HepG2 (cell line): Measurements from ENCODE around the gene CACNA1C. TPM values are rescaled to one million over a fixed set of nuclear protein-coding genes. Genes with fewer than 3 reads are reported as not detected.

Source experiments
- ATAC-seq: fragments of 200-7000 bp; cut with Tn5 transposase; 3 replicates; pipeline ENCODE4 v1.9.1; 2020; ENCODE audit warnings: mild to moderate bottlenecking, moderate library complexity
- BruUV-seq: library from RNA; stranded (reverse); fragments of 400-500 nt; replicated peaks from 2 replicates; lab custom pipeline; 2021; lab: Mats Ljungman, UMichigan
- CTCF ChIA-PET: fragments of 300-600 bp; formaldehyde crosslinking; extraction: SDS; loops from one replicate; lab custom pipeline; 2021; ENCODE audit warnings: low total read pairs, inconsistent platforms, low intra/inter-chr PET ratio; lab: Yijun Ruan, JAX
- POLR2A ChIA-PET: fragments of 350-600 bp; sonication (Branson Sonifier 250); formaldehyde crosslinking; loops from one replicate; lab custom pipeline; 2020; ENCODE audit warnings: antibody characterized with exemption, inconsistent platforms; lab: Yijun Ruan, JAX
- DNase-seq: peaks from one replicate; pipeline ENCODE4 v3.0.0-alpha.2; 2015; ENCODE audit warnings: low spot score
- FAIRE-seq: peaks from 3 replicates; lab custom pipeline; 2011; peaks lifted over from hg19 to GRCh38; lab: Jason Lieb, UNC
- H2AFZ ChIP-seq: one replicate; pipeline ENCODE4 v1.6.1; 2011; ENCODE audit warnings: low read length, inconsistent platforms
- H3K27ac ChIP-seq: fragments of 300-600 bp; 3 replicates; pipeline ENCODE4 v1.8.0; 2011; ENCODE audit warnings: mixed run types, mild to moderate bottlenecking, mixed read lengths, low read length, inconsistent platforms; ENCODE audit not compliant: insufficient read depth; ENCODE audit errors: extremely low read length
- H3K27me3 ChIP-seq, 2 experiments: fragments of 200-600 bp in 1 of 2; 2 replicates in 1 of 2; 3 replicates in 1 of 2; pipeline versions ENCODE4 v1.6.0 to v1.8.0; 2011; ENCODE audit warnings: low read length in 2 of 2, mild to moderate bottlenecking in 2 of 2, moderate library complexity in 2 of 2, inconsistent platforms in 1 of 2; ENCODE audit not compliant: insufficient read depth in 2 of 2, control insufficient read depth in 1 of 2
- H3K36me3 ChIP-seq, 2 experiments: fragments of 200-600 bp in 1 of 2; replicated peaks in 1 of 2; 2 replicates in 1 of 2; 3 replicates in 1 of 2; pipeline versions ENCODE4 v1.5.1 to v1.8.0; 2011; ENCODE audit warnings: low read length in 2 of 2, inconsistent platforms in 1 of 2; ENCODE audit not compliant: insufficient read depth in 2 of 2, control insufficient read depth in 1 of 2
- H3K4me1 ChIP-seq: 2 replicates; pipeline ENCODE4 v1.5.1; 2012; ENCODE audit warnings: low read length, inconsistent platforms; ENCODE audit not compliant: insufficient read depth
- H3K4me2 ChIP-seq: 2 replicates; pipeline ENCODE4 v1.6.0; 2011; ENCODE audit warnings: low read depth, low read length, inconsistent platforms
- H3K4me3 ChIP-seq, 3 experiments: fragments of 200-600 bp in 1 of 3; sonication (generic), shearing (Covaris generic) in 1 of 3; replicated peaks in 1 of 3; 2 replicates each; pipeline ENCODE4 v1.5.1; 2011 to 2016; ENCODE audit warnings: low read length in 3 of 3, inconsistent platforms in 2 of 3, low read depth in 2 of 3, mild to moderate bottlenecking in 2 of 3, control low read depth in 1 of 3, mixed read lengths in 1 of 3; ENCODE audit not compliant: insufficient read depth in 1 of 3
- H3K79me2 ChIP-seq: one replicate; pipeline ENCODE4 v1.6.1; 2011; ENCODE audit warnings: low read length, inconsistent platforms; ENCODE audit not compliant: insufficient read depth
- H3K9ac ChIP-seq: 2 replicates; pipeline ENCODE4 v1.6.0; 2011; ENCODE audit warnings: mild to moderate bottlenecking, low read depth, low read length, inconsistent platforms; ENCODE audit not compliant: insufficient read depth
- H3K9me3 ChIP-seq: 2 replicates; pipeline ENCODE4 v1.5.1; 2012; ENCODE audit warnings: mild to moderate bottlenecking, low read length
- H4K20me1 ChIP-seq: 2 replicates; pipeline ENCODE4 v1.6.0; 2011; ENCODE audit warnings: inconsistent platforms, mild to moderate bottlenecking, low read length, moderate library complexity; ENCODE audit not compliant: insufficient read depth
- NFYC ChIP-seq: IDR thresholded peaks from 2 replicates; pipeline ENCODE4 v1.6.1; 2016; ENCODE audit warnings: missing genetic modification reagents, missing compliant biosample characterization
- NPAS2 ChIP-seq: sonication (generic); formaldehyde crosslinking; IDR thresholded peaks from 2 replicates; pipeline ENCODE4 v1.8.0; 2022; ENCODE audit warnings: mild to moderate bottlenecking, missing genetic modification reagents, borderline replicate concordance
- ONECUT2 ChIP-seq: sonication (generic); formaldehyde crosslinking; IDR thresholded peaks from 2 replicates; pipeline ENCODE4 v1.4.0; 2020; ENCODE audit warnings: missing genetic modification reagents
- TCF7L2 ChIP-seq: IDR thresholded peaks from 2 replicates; pipeline ENCODE4 v1.6.1; 2011; ENCODE audit warnings: mild to moderate bottlenecking, low read depth, low read length, moderate library complexity
- U2AF2 ChIP-seq: fragments of 200-400 bp; formaldehyde crosslinking; IDR thresholded peaks from 2 replicates; pipeline ENCODE4 v1.6.1; 2017; ENCODE audit warnings: low read depth, mild to moderate bottlenecking, low read length
- ZNF674 ChIP-seq: sonication (generic); formaldehyde crosslinking; IDR thresholded peaks from 2 replicates; pipeline ENCODE4 v1.5.0; 2020; ENCODE audit warnings: low read depth, mild to moderate bottlenecking, missing genetic modification reagents
- ZXDC ChIP-seq: sonication (generic); formaldehyde crosslinking; IDR thresholded peaks from 2 replicates; pipeline ENCODE4 v1.5.0; 2020; ENCODE audit warnings: mild to moderate bottlenecking, missing genetic modification reagents
- WGBS: methylation state at CpG from one replicate; pipeline ENCODE4 v1.1.6; 2017; ENCODE audit warnings: low lambda C conversion rate; 5-methylcytosine and 5-hydroxymethylcytosine counted together
- in situ Hi-C: cut with HindIII; loops from 2 replicates; pipeline ENCODE4 v1.10.0; 2017; ENCODE audit warnings: low pct_unique_long_range_greater_than_20kb; ENCODE audit not compliant: extremely low pct_ligation_motif_present
- intact Hi-C: fragments of 100-400 bp; cut with micrococcal nuclease; formaldehyde crosslinking; loops from one replicate; pipeline ENCODE4 v1.10.0; 2022; ENCODE audit not compliant: unreplicated experiment
- polyA plus RNA-seq, 8 experiments: library from polyadenylated mRNA; depleted of rRNA in 3 of 8; stranded (reverse) in 7 of 8; unstranded in 1 of 8; fragments of >200 nt; fragmentation: Illumina TruSeq in 4 of 8; extraction: Trizol in 4 of 8; gene quantifications; 2 replicates each; pipeline versions ENCODE4 v1.2.1 to v1.2.3, GENCODE V29; 2011 to 2016; ENCODE audit warnings: low read depth in 4 of 8, missing spikeins in 1 of 8, mixed read lengths in 1 of 8; ENCODE audit not compliant: insufficient read depth in 1 of 8
- total RNA-seq, 5 experiments: library from RNA; depleted of rRNA; stranded (reverse); fragments of >200 nt; fragmentation: Illumina TruSeq; extraction: Trizol; gene quantifications; 2 replicates each; pipeline ENCODE4 v1.2.3, GENCODE V29; 2016; ENCODE audit warnings: low read depth in 1 of 5
- TF ChIP-seq, protein P1 (sequence below): sonication (generic); formaldehyde crosslinking; IDR thresholded peaks from 2 replicates; pipeline ENCODE4 v1.8.0; 2022; ENCODE audit warnings: missing genetic modification reagents, mild to moderate bottlenecking, moderate library complexity, borderline replicate concordance
- TF ChIP-seq, protein P2 (sequence below): sonication (generic); formaldehyde crosslinking; IDR thresholded peaks from 2 replicates; pipeline ENCODE4 v1.4.0; 2020; ENCODE audit warnings: mild to moderate bottlenecking, missing genetic modification reagents

Gene CACNA1C
- total and polyA plus RNA-seq, 2 of the 13 experiments (the other 11 are each of a cell fraction or from before 2014, with no cell fraction given) = not detected

- CTCF ChIA-PET = no interaction called here
Measured at GRCh38 chr12:2555487-2556082, 502.8 kb downstream of the CACNA1C start.

More at GRCh38 chr12:2555487-2556082, 502.8 kb downstream of the CACNA1C start:
- Histone ChIP-seq H4K20me1 (no peaks in the 10 kb centered on the region), H2AFZ (no peak overlapping the region), H3K4me1 (no peaks in the 10 kb centered on the region), H3K4me2 (no peak overlapping the region), H3K9ac (no peak overlapping the region), H3K36me3 (no peaks in the 10 kb centered on the region), H3K79me2 (no peaks in the 10 kb centered on the region), H3K9me3 (no peaks in the 10 kb centered on the region), H3K27ac (no peak overlapping the region), H3K4me3 (no peak overlapping the region), H3K27me3 (peaks cover 6 to 77% of the 10 kb centered on the region in 2 experiments)
- BruUV-seq = no TSS peak
- 41% methylated on average over 12 of the region's 19 CpGs for WGBS
- FAIRE-seq = no peak
- in situ Hi-C loops (no loop called here), intact Hi-C loops (no loop called here)
- TF ChIP-seq, protein P1, sequence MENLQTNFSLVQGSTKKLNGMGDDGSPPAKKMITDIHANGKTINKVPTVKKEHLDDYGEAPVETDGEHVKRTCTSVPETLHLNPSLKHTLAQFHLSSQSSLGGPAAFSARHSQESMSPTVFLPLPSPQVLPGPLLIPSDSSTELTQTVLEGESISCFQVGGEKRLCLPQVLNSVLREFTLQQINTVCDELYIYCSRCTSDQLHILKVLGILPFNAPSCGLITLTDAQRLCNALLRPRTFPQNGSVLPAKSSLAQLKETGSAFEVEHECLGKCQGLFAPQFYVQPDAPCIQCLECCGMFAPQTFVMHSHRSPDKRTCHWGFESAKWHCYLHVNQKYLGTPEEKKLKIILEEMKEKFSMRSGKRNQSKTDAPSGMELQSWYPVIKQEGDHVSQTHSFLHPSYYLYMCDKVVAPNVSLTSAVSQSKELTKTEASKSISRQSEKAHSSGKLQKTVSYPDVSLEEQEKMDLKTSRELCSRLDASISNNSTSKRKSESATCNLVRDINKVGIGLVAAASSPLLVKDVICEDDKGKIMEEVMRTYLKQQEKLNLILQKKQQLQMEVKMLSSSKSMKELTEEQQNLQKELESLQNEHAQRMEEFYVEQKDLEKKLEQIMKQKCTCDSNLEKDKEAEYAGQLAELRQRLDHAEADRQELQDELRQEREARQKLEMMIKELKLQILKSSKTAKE (CRISPR knock-in tag) = no peak
- TF ChIP-seq ZXDC (no peak), TCF7L2 (no peak), ZNF674 (no peak), ONECUT2 (CRISPR knock-in tag) (no peak), NFYC (CRISPR knock-in tag) (no peak), NPAS2 (no peak), U2AF2 (no peak)
- TF ChIP-seq, protein P2, sequence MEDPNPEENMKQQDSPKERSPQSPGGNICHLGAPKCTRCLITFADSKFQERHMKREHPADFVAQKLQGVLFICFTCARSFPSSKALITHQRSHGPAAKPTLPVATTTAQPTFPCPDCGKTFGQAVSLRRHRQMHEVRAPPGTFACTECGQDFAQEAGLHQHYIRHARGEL (CRISPR knock-in tag) = no peak
- POLR2A ChIA-PET = no interaction called here
- ATAC-seq = no peak
- DNase-seq = no peak
